ENCODE data around the gene PABPN1L. TPM values are rescaled to one million over a fixed set of nuclear protein-coding genes. Genes with fewer than 3 reads are reported as not detected.

The PABPN1L gene
- total and polyA plus RNA-seq, 9 of the 15 experiments (the other 6 are each of a cell fraction or from before 2014, with no cell fraction given), result 0.11 to 0.32 TPM; not detected in 7

DNA sequence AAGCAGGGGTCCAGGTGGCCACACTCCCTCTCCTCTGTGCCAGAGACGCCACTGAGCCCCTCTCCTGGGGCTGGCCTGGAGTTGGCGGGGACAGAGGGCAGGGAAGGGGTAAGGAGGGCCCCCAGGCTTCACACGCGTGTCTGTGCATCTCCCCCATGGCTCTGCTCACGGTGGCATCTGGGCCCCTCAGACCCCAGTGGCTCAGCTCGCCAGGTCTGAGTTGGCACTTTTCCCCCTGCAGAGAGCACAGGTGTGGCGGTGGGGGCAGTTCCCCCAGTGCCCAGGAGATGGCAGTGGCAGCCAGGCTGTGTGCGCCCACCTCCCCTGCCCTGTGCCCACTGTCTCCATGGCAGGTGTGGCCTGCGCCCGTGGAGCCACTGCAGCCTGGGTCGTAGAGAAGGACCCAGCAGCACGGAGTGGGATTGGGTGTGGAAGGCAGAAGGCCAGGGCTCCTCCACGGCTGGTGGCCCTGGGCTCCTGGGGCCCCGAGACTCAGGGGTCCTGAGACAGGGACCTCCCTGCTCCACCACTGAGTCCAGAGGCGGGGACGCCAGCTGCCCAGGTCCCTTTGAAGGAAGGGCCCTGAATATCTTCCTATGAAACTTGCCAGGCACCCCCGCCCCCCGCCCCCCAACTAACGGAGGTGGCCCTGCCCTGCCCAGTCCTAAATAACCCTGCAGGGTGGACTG, 50.4 kb downstream of the PABPN1L start (continued):
- TF ChIP-seq, protein P1, sequence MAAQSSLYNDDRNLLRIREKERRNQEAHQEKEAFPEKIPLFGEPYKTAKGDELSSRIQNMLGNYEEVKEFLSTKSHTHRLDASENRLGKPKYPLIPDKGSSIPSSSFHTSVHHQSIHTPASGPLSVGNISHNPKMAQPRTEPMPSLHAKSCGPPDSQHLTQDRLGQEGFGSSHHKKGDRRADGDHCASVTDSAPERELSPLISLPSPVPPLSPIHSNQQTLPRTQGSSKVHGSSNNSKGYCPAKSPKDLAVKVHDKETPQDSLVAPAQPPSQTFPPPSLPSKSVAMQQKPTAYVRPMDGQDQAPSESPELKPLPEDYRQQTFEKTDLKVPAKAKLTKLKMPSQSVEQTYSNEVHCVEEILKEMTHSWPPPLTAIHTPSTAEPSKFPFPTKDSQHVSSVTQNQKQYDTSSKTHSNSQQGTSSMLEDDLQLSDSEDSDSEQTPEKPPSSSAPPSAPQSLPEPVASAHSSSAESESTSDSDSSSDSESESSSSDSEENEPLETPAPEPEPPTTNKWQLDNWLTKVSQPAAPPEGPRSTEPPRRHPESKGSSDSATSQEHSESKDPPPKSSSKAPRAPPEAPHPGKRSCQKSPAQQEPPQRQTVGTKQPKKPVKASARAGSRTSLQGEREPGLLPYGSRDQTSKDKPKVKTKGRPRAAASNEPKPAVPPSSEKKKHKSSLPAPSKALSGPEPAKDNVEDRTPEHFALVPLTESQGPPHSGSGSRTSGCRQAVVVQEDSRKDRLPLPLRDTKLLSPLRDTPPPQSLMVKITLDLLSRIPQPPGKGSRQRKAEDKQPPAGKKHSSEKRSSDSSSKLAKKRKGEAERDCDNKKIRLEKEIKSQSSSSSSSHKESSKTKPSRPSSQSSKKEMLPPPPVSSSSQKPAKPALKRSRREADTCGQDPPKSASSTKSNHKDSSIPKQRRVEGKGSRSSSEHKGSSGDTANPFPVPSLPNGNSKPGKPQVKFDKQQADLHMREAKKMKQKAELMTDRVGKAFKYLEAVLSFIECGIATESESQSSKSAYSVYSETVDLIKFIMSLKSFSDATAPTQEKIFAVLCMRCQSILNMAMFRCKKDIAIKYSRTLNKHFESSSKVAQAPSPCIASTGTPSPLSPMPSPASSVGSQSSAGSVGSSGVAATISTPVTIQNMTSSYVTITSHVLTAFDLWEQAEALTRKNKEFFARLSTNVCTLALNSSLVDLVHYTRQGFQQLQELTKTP (IDR thresholded peaks at IDR 0.05; ENCODE audit: low read depth in 1 of 2, partially characterized antibody in 2 of 2), result no peak
- no peak for TF ChIP-seq EP400 (IDR thresholded peaks at IDR 0.05)
- TF ChIP-seq C11orf30 (IDR thresholded peaks at IDR 0.05; ENCODE audit: low read depth), result peak; percentile 62
- TF ChIP-seq, protein P2, sequence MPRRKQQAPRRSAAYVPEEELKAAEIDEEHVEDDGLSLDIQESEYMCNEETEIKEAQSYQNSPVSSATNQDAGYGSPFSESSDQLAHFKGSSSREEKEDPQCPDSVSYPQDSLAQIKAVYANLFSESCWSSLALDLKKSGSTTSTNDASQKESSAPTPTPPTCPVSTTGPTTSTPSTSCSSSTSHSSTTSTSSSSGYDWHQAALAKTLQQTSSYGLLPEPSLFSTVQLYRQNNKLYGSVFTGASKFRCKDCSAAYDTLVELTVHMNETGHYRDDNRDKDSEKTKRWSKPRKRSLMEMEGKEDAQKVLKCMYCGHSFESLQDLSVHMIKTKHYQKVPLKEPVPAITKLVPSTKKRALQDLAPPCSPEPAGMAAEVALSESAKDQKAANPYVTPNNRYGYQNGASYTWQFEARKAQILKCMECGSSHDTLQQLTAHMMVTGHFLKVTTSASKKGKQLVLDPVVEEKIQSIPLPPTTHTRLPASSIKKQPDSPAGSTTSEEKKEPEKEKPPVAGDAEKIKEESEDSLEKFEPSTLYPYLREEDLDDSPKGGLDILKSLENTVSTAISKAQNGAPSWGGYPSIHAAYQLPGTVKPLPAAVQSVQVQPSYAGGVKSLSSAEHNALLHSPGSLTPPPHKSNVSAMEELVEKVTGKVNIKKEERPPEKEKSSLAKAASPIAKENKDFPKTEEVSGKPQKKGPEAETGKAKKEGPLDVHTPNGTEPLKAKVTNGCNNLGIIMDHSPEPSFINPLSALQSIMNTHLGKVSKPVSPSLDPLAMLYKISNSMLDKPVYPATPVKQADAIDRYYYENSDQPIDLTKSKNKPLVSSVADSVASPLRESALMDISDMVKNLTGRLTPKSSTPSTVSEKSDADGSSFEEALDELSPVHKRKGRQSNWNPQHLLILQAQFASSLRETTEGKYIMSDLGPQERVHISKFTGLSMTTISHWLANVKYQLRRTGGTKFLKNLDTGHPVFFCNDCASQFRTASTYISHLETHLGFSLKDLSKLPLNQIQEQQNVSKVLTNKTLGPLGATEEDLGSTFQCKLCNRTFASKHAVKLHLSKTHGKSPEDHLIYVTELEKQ (CRISPR knock-in tag; IDR thresholded peaks at IDR 0.05), result no peak
- peak in 1 of 3 experiments; percentile 11 for TF ChIP-seq YY1 (IDR thresholded peaks at IDR 0.05; ENCODE audit: borderline replicate concordance in 1 of 3, control insufficient read depth in 1 of 3, extremely low read depth in 1 of 3, insufficient read depth in 3 of 3, insufficient read length in 1 of 3, insufficient replicate concordance in 2 of 3, low read depth in 1 of 3, low read length in 2 of 3)
- TF ChIP-seq ILK (tag; IDR thresholded peaks at IDR 0.05; ENCODE audit: borderline replicate concordance, low read depth), result no peak
- TF ChIP-seq, protein P3, sequence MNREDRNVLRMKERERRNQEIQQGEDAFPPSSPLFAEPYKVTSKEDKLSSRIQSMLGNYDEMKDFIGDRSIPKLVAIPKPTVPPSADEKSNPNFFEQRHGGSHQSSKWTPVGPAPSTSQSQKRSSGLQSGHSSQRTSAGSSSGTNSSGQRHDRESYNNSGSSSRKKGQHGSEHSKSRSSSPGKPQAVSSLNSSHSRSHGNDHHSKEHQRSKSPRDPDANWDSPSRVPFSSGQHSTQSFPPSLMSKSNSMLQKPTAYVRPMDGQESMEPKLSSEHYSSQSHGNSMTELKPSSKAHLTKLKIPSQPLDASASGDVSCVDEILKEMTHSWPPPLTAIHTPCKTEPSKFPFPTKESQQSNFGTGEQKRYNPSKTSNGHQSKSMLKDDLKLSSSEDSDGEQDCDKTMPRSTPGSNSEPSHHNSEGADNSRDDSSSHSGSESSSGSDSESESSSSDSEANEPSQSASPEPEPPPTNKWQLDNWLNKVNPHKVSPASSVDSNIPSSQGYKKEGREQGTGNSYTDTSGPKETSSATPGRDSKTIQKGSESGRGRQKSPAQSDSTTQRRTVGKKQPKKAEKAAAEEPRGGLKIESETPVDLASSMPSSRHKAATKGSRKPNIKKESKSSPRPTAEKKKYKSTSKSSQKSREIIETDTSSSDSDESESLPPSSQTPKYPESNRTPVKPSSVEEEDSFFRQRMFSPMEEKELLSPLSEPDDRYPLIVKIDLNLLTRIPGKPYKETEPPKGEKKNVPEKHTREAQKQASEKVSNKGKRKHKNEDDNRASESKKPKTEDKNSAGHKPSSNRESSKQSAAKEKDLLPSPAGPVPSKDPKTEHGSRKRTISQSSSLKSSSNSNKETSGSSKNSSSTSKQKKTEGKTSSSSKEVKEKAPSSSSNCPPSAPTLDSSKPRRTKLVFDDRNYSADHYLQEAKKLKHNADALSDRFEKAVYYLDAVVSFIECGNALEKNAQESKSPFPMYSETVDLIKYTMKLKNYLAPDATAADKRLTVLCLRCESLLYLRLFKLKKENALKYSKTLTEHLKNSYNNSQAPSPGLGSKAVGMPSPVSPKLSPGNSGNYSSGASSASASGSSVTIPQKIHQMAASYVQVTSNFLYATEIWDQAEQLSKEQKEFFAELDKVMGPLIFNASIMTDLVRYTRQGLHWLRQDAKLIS (CRISPR knock-in tag; IDR thresholded peaks at IDR 0.05), result no peak
- no peak for TF ChIP-seq BACH1 (tag; IDR thresholded peaks at IDR 0.05)
- no peak for TF ChIP-seq PTBP1 (IDR thresholded peaks at IDR 0.05; ENCODE audit: low read depth, low read length)
- TF ChIP-seq POLR2B (IDR thresholded peaks at IDR 0.05; ENCODE audit: low read depth, partially characterized antibody), result no peak
- TF ChIP-seq ZNF121 (CRISPR knock-in tag; conservative IDR thresholded peaks at IDR 0.05), result no peak
- 0 out of 2 replicates have a peak, but pooled peaks have one; percentile 31 for TF ChIP-seq NR2C2 (CRISPR knock-in tag; IDR thresholded peaks at IDR 0.05)
- TF ChIP-seq NR2C2 (tag; IDR thresholded peaks at IDR 0.05), result no peak
- TF ChIP-seq ZNF766 (CRISPR knock-in tag; conservative IDR thresholded peaks at IDR 0.05), result no peak
- TF ChIP-seq ARID2 (IDR thresholded peaks at IDR 0.05), result 0 out of 2 replicates have a peak, but pooled peaks have one; percentile 38

Data from K562 (cell line).